Retina (tissue), 1 donor: Measurements from ENCODE around the gene TMEM165.

Source experiments
- DNase-seq: peaks from one replicate; pipeline ENCODE4 v3.0.0-alpha.2; 2016

Gene TMEM165

GRCh38 chr4:55369968-55370367 is 25.8 kb upstream of the TMEM165 start:
- no peak for DNase-seq

- no peak for DNase-seq
Observed at GRCh38 chr4:55372259-55372658, 23.5 kb upstream of the TMEM165 start.

GRCh38 chr4:55373461-55373860 is 22.3 kb upstream of the TMEM165 start:
- DNase-seq: no peak

GRCh38 chr4:55376698-55377097 is 19.1 kb upstream of the TMEM165 start:
- no peak for DNase-seq

GRCh38 chr4:55378617-55379467 is 16.9 kb upstream of the TMEM165 start:
- DNase-seq: no peak

- DNase-seq: no peak
Observed at GRCh38 chr4:55380576-55380975, 15.2 kb upstream of the TMEM165 start.

- DNase-seq: no peak
Observed at GRCh38 chr4:55381502-55381901, 14.3 kb upstream of the TMEM165 start.

- DNase-seq: no peak
Observed at GRCh38 chr4:55382488-55383003, 13.2 kb upstream of the TMEM165 start.

- no peak for DNase-seq
Observed at GRCh38 chr4:55385201-55385649, 10.5 kb upstream of the TMEM165 start.

GRCh38 chr4:55386073-55386472 is 9.7 kb upstream of the TMEM165 start:
- no peak for DNase-seq

GRCh38 chr4:55386840-55387239 is 8.9 kb upstream of the TMEM165 start:
- DNase-seq: no peak

GRCh38 chr4:55393461-55394320 is 2.1 kb upstream of the TMEM165 start:
- no peak for DNase-seq

- DNase-seq: no peak
Observed at GRCh38 chr4:55395218-55395528, 584 bp upstream of the TMEM165 start.

- peak; percentile 86 for DNase-seq
Observed at GRCh38 chr4:55396308-55397125, 760 bp downstream of the TMEM165 start.

- DNase-seq: peak; percentile 48
Observed at GRCh38 chr4:55397126-55397436, 1.3 kb downstream of the TMEM165 start.

- DNase-seq: no peak
Observed at GRCh38 chr4:55397520-55398321, 2.0 kb downstream of the TMEM165 start.

- DNase-seq: no peak
Observed at GRCh38 chr4:55398461-55398860, 2.7 kb downstream of the TMEM165 start.

- no peak for DNase-seq
Observed at GRCh38 chr4:55398966-55399365, 3.2 kb downstream of the TMEM165 start.

GRCh38 chr4:55399581-55399980 is 3.8 kb downstream of the TMEM165 start:
- no peak for DNase-seq

- no peak for DNase-seq
Observed at GRCh38 chr4:55405073-55405472, 9.3 kb downstream of the TMEM165 start.

- DNase-seq: no peak
Observed at GRCh38 chr4:55406545-55406944, 10.8 kb downstream of the TMEM165 start.

GRCh38 chr4:55407119-55407518 is 11.4 kb downstream of the TMEM165 start:
- DNase-seq: no peak
